Right renal pelvis (tissue), 4 donors: ENCODE data around the gene ATF3. TPM values are rescaled to one million over a fixed set of nuclear protein-coding genes. Genes with fewer than 3 reads are reported as not detected.
"Not testable (repeated sequence)": the region's sequence is repeated elsewhere in the genome, so short reads cannot be mapped to it uniquely, and the experiment has no call there.

ENCODE experiments used
- DNase-seq, 4 donors: peaks; one replicate each; pipeline ENCODE4 v3.0.0-alpha.2; 2013; ENCODE audit warnings: low read depth in 4 of 4, low spot score in 3 of 4, missing footprints in 1 of 4
- polyA plus RNA-seq, 4 donors: library from polyadenylated mRNA; unstranded; fragments of 120-200 nt; gene quantifications; one replicate each; pipeline ENCODE4 v1.2.1, GENCODE V29; 2013; ENCODE audit not compliant: insufficient read length in 4 of 4

ATF3 gene
- polyA plus RNA-seq, 4 donors = 7.7 to 33.9 (median 14.5) TPM

DNA sequence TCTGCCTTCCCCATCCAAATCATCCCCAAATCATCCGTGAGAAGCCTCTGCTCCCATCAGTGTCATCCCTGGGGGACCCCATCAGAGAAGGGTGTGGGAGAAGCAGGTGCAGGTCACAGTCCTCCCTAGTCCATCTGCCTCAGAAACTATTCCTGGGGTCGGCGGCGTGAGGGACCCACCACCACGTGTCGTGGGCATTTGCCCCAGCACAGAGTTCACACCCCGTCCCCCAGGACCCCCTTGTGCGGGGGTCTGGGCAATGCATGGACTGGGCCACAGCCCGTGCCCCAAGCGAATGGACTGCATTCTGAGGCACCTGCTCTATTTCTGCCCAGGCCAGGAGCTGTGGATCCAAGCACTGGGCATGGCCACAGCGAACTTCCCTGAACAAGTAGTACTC is 38.4 kb downstream of the ATF3 start:
- DNase-seq = no peak

DNA sequence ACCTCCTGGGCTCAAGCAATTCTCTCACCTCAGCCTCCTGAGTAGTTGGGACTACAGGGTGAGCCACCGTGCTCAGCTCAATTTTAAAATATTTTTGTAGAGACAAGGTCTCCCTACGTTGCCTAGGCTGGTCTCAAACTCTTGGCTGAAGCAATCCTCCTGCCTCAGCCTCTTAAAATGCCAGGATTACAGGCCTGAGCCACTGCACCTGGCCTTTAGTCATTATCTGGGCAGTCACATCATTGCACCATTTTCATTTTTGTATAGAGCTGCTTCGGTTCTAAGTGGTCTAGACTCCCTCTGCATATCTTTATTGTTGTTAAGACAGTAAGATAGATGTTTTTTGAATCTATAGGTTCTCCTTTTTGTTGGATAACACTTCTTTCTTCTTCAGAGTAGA is 39.9 kb downstream of the ATF3 start:
- no peak for DNase-seq

DNA sequence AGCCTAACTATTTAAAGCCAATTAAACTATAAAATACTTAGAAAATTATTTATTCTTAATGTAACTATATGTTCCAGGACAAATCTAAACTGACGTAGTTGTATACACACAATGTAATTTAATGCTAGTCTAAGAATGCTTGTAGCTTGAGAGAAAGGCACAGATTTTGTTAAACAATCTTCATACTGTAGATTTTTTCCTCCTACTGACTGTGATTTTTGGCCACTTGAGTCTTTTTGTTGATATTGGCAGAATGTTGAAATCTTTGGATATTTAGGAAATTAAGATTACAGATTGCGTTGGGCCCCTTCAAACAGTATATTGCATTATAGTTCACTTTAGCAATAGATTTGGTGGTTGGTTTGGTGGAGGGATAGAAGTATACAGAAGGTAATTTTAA is 40.5 kb downstream of the ATF3 start:
- DNase-seq = no peak

GRCh38 chr1:212650228-212650627 is 41.7 kb downstream of the ATF3 start:
- DNase-seq = no peak

DNA sequence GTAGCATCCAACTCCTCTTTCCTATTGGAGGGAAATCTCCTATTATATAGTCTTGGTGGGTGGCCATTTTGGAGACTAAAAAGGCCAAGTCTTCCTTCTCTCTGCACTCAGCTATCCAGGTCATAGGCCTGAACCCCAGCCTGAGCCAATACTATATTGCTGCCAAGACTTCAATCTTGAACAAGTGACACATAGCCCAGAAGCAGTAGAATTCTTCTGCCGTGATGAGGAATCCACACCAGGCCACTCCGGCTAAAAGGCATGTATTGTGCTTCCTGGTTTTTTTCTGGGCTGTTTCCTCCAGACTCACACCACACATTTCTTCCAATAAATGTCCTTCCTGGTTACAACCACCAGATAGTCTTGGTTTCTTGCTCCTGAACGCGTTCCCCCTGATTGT is 43.0 kb downstream of the ATF3 start:
- DNase-seq = no peak

GRCh38 chr1:212651977-212652376 is 43.4 kb downstream of the ATF3 start:
- DNase-seq = no peak

GRCh38 chr1:212652609-212653008 is 44.0 kb downstream of the ATF3 start:
- no peak for DNase-seq

DNA sequence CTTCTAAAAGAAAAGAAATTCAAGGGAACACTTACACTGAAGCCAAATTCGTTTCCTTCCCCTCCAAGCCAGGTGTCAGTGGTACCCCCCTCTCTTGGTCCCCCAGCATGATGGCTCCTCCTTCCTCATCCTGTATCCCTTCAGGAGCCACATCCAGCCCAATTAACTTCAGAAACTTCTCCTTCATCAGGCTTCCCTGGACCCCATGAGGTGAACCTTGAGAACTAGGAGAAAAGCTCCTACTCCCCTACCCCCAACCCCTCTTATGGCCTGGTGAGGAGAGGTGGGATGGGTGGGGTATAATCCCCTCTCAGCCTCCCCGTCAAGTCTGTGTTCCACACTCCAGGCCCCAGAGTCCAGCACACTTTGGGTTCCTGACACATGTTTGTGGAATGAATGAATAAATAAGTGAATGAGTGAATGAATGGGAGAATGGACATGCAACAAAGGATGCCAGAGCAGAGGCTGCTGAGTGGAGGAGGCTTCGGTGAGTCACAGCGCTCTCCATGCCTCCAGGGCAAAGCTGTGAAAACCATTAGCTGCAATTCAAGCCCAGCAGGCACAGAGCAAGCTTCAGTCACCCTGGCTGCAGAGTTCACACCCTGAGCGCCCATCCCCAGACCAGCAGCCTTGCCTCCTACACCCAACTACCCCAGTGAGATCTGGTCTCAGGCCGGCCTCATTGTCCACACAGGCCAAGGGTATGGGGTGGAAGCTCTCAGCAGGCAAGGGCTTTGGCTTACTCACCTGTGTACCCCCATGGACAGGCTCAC is 47.3 kb downstream of the ATF3 start:
- no peak for DNase-seq

- DNase-seq = no peak
Observed at GRCh38 chr1:212656730-212657129, 48.2 kb downstream of the ATF3 start.

DNA sequence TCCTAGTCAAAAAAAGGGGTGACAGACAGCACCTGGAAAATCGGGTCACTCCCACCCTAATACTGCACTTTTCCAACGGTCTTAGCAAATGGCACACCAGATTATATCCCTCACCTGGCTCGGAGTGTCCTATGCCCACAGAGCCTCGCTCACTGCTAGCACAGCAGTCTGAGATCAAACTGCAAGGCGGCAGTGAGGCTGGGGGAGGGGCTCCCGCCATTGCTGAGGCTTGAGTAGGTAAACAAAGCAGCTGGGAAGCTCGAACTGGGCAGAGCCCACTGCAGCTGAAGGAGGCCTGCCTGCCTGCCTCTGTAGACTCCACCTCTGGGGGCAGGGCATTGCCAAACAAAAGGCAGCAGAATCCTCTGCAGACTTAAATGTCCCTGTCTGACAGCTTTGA is 49.7 kb downstream of the ATF3 start:
- not testable (repeated sequence) for DNase-seq

GRCh38 chr1:212664409-212665199 is 56.0 kb downstream of the ATF3 start:
- no peak for DNase-seq

DNA sequence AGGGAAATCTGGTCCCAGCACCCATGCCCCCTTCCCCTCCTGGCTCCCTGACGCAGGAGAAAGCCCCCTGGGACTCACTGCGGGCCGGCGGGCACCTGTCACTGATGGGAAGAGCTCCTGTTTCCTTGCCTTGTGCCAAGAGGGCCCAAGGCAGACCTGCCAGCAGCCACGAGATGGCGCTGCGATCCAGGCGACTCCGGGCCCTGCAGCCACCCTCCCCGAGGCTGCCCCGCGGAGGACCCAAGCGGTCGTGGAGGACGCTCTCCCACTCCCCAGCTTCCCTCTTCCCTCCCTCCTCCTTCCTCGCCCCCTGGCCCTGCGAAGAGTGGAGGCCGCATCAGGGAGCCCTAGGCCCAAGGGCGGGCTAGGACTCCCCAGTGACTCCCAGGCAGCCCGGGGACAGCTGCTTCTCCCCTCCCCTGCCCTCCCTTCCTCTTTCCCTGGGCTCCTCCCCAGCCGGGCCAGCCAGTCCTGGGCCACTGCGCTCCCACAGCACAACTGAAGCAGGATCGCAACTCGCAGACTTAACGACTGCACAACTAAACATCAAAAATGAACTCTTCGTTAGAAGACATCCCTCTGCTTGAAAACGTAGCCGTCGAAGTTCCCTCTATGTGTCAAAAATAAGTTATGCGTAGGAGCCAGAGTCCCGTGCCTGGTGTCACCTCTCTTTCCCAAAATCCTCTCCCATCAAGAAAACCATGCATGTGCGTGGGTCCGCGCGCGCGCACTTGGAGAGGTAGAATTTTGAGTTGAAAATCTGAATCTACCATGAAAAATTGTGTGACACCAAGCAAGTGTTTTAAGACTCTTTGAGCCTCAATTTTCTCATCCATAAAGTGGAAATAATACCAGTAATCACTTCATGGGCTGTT is 56.9 kb downstream of the ATF3 start:
- peak; percentile 56 to 80 (median 65) for DNase-seq

GRCh38 chr1:212666116-212666775 is 57.7 kb downstream of the ATF3 start:
- DNase-seq = no peak

DNA sequence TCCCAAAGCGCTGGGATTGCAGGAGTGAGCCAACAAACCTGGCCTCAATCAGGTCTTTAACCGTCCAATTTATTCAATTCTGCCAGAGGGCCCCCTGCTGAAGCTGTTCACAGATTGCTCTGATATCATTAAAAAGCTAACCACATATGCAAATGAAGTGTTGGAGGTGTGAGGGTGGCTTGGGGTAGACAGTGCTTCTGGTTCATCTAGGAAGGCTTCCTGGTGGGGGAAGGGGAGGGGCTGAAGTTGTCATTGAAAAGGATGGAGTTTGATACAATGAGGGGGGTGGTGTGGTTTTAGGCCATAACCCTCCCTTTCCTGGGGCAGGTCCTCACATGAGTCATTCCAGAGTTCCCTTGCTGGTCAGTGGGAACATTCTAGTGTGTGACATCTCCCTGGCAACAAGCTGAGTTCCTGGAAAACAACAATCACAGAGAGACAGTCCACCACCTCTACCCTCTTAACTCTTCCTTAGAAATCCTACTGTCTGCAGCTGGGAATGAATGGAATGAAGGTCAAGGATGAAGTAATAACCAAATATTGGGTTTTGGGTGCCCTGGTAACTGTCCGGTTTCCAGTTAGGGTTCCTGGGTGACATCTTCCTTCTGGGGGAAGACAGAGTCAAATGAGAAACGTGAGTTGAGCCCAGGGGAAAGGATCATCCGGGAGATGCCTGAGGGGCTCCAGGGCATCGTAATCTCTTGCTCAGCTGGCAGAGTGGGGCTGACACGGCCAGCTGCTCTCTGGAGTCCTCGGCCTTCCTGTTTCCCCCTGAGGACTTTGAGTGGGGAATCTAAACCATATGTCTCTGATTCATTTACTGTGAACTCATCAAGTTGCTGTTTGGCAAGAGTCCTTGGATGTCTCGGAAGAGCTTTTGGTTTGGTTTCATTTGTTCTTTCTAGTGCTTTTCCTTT is 58.9 kb downstream of the ATF3 start:
- DNase-seq = peak in 1 of 4 donors; percentile 27

GRCh38 chr1:212668477-212668876 is 59.9 kb downstream of the ATF3 start:
- DNase-seq = no peak

GRCh38 chr1:212669102-212669501 is 60.5 kb downstream of the ATF3 start:
- DNase-seq = no peak

GRCh38 chr1:212669600-212669999 is 61.0 kb downstream of the ATF3 start:
- DNase-seq = no peak

DNA sequence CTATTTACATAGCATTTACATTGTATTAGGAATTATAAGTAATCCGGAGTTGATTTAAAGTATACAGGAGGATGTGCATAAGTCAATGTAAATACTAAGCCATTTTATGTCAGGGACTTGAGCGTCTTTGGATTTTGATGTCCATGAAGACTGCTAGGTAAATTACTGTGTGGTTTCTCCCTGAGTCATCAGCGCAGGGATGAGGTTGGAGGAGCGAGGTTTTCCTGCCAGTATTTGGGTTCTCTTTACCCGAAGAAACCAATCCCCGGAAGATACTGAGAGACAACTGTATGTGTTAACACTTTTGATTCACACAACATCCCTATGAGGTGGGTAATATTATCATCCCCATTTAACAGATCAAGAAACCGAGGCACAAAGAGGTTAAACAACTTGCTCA is 61.7 kb downstream of the ATF3 start:
- no peak for DNase-seq
